GM12873 (cell line): ENCODE data around the gene GMPPB.

Experiments used
- CTCF ChIP-seq: IDR thresholded peaks from 2 replicates; pipeline ENCODE4 v1.5.1; 2012; ENCODE audit warnings: low read depth, mild to moderate bottlenecking, moderate library complexity, low read length, control low read depth; ENCODE audit not compliant: insufficient read depth; ENCODE audit errors: missing control alignments

GMPPB gene

DNA sequence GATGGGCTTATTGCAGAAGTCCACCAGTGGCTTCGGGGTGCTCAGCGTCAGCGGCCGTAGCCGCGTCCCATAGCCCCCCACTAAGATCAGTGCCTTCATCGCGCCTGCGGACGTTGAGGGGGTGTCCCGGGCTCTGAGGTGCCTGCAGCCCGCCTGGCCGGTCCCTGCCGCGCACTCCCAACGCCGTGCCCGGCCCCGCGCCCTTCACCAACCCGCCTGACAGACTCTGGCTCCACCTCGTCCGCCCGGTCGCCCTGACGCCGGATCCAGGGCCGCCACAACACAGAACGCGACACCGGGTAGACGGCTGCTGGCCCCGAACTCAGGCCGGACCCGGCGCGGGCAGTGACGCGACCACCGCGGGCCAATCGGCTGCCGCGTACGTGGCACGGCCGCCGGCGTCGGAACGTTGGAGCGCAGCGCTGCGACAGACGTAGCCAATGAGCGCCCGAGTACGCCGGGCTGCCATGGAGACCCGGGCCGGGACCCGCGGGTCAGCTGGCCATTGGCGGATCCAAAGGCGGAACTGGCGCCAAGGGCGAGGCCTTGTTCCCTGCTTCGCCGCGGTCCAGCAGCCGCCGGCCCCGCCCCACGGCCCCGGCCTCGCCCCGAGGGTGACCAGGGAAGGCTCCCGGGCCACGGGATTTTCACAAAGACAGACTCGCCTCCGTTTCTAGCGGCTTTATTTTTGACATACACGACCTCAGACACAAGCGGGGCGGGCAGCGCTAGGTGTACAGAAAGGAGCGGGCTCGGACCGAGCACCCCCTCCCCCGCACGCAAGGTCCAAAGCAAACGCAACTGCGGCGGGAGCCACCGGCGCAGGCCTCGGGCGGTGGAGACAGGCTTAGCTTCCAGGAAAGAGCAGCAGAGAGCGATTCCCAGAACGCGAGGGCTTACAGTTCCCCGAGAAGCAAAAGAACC, at the start of gene GMPPB:
TSS of gene GMPPB (minus strand) at position 324 of the 924 bp plus-strand sequence. CDS start at position 99, 225 bp downstream.
- no peak for TF ChIP-seq CTCF

DNA sequence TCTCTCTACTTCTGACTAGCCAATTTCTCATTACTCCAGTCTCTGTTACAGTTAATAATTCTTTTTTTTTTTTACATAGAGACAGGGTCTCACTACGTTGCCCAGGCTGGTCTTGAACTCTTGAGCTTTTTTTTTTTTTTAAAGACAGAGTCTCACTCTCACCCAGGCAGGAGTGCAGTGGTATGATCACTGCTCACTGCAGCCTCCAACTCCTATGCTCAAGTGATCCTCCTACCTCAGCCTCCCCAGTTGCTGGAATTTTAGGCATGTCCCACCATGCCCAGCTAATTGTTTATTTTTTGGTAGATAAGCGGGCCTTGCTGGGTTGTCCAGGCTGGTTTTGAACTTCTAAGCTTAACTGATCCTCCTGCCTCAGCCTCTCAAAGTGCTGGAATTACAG, 49.0 kb upstream of the GMPPB start:
- TF ChIP-seq CTCF, result no peak

GRCh38 chr3:49771340-49771938, 47.7 kb upstream of the GMPPB start:
- TF ChIP-seq CTCF, result no peak

GRCh38 chr3:49769926-49770325, 46.2 kb upstream of the GMPPB start:
- no peak for TF ChIP-seq CTCF

DNA sequence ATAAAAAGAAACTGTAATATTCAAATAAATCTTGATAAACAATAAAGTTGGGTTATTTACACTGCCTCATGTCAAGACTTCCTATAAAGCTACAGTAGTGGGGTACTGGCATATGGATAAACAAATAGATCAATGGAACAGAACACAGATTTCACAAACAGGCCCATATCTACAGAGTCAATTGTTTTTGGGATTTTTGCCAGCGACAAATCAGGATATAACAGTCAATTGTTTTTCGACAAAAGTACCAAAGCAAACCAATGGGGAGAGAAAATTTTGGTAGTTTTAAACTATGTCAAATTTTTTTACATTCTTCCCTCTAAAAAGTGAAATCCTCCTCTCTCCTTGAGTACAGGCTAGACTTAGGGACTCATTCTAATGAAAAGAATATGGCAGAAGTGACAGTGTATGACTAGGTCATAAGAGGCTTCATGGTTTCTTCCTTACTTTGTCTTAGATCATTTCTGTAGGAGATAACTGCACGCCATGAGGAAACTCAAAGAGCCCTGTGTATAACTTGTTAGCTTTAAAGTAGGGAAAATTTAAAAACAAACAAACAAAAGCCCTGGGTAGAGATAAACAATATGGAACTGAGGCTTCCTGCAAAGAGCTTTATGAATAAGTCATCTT, 45.6 kb upstream of the GMPPB start:
- no peak for TF ChIP-seq CTCF

DNA sequence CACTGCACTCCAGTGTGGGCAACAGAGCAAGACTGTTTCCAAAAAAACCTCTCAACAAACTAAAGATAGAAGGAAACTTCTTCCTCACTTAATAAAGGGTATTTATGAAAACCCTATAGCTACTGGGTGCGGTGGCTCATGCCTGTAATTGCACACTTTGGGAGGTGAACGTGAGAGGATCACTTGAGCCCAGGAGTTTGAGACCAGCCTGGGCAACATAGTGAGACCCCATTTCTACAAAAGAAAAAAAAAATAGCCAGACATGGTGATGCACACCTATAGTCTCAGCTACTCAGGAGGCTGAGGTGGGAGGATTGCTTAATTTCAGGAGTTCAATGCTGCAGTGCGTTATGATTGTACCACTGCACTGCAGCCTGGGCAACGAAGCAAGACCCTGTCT, 40.2 kb upstream of the GMPPB start:
- no peak for TF ChIP-seq CTCF

DNA sequence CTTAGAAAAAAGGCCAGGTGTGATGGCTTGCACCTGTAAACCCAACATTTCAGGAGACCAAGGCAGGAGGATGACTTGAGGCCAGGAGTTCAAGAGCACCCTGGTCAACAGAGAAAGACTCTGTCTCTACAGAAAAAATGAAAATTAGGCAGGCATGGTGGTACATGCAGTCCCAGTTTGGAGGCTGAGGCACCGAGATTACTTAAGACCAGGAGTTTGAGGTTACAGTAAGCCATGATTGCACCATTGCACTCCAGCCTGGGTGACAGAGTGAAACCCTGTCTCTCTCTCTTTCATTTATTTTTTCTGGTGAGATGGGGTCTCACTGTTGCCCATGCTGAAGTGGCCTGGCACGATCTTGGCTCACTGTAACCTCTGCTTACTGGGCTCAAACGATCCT, 37.9 kb upstream of the GMPPB start:
- no peak for TF ChIP-seq CTCF
